NCI-H2029 treated with DMSO at 0.1 percent for 48 hours (cell line): Measurements from ENCODE around the gene USP20.

Experiments
- DNase-seq: peaks from one replicate; lab custom pipeline; 2025; lab: John Stamatoyannopoulos, UW

The USP20 gene

DNA sequence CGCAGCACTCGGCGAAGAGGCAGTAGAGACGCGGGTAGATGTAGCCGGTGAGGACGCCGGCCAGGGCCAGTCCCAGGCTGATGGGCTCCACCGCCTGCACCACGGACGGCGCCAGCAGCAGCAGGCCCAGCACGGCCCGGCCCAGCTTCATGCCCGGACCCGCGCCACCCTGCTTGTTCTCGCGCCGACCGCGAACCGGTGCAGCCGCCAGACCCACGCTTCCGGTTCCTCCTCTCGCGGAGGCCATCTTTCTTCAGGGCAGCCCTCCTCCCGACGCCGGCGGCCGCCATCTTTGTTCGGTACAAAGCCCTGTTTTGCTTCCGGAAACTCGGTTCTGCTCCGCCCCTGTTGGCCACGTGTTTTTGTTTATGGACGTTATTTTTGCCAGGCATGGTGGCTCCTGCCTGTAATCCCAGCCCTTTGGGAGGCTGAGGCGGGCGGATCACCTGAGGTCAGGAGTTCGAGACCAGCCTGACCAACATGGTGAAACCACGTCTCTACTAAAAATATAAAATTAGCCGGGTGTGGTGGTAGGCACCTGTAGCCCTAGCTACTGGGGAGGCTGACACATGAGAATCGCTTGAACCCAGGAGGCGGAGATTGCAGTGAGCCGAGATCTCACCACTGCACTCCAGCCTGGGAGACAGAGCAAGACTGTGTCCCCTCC, 11.2 kb upstream of the USP20 start, which contains the start of gene TOR1A:
Gene TOR1A (minus strand): TSS at position 202 of the 667 bp plus-strand sequence. CDS start 51 bp downstream, at position 151.
- DNase-seq = peak; percentile 87

DNA sequence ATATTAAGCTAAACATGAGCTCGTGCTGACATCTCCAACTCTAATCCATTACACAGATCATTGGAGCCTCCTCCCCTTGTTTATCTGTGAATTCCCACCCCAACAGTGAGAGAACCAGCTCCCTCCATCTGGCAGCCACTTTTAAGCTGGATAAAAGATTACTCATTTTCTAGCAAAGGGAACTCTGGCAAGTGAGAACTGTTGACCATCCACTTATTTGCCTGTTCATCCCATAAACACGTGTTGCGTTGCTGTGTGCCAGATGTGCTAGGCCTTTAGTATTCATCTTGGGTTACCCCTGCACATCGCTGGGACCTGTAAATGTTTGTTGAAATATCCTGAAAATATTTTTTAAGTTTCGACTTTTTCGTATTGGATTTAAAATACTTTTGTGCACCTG, 8.9 kb upstream of the USP20 start:
- DNase-seq = no peak

- no peak for DNase-seq
Observed at GRCh38 chr9:129826759-129827158, 8.5 kb upstream of the USP20 start.

- DNase-seq = no peak
Observed at GRCh38 chr9:129828051-129828450, 7.2 kb upstream of the USP20 start.

- DNase-seq = no peak
Observed at GRCh38 chr9:129828969-129829368, 6.3 kb upstream of the USP20 start.

GRCh38 chr9:129832982-129833381, 2.3 kb upstream of the USP20 start:
- DNase-seq = no peak

DNA sequence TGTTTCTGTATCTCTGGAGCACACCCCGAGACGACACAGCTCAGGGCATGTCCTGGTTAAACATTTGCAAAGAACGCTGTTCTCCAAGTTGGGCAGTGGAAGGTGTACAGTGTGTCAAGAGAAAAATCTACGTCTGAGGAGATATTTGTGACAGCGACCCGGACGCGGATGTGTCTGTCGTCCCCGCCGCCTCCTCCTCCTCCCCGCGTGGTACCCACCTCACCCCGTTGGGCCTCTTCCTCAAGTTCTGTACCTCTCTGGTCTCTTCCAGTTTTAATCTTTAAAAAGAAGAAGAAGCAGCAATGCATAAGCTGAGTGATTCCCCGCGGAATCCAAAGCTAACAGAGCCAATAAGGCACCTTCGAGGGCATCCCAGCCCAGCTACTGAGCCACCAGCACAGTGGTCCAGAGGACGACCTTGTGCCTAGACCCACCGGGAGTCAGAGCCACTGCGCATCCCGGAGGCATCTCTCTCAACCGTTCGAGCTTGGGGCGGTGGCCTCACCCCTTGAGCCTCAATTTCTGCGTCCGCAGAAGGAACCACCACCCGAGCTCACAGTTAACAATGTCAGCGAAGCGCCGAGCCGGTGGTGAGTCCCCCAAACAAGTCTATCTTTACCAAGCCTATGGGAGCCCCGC, 650 bp upstream of the USP20 start:
- DNase-seq = no peak

- DNase-seq = no peak
Observed at GRCh38 chr9:129835860-129836223, 584 bp downstream of the USP20 start.

DNA sequence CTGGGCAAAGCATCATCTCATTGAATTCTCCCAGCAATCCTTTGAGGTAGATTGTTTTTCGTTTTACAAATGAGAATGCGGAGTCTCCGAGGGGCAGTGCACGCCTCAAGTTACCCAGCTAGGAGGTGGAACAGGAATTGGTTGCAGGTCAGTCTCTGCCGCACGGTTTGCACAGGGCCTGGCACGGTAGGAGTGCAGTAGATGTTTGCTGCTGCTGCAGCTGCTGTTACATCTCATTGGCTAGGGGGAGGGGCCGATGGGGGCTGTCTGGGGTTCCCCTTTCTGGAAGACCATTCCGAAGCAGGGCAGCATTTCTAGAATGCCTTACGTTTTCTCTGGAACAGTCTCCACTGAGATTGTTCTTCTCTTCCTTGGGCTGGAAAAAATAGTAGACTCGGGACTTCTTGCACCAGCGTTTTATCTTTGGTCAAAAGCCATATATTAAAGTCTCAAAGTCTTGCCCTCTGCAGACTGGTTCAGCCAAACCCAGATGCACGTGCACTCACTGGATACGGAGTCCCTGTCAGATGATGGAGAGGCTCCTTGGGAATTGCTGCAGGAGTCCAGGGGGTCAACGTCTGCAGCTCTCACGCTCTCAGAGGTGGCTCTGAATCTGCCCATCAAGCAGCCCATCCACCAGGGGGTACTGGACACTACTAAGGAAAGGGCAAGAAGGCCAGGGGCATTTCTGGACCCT, 1.2 kb downstream of the USP20 start:
- no peak for DNase-seq

DNA sequence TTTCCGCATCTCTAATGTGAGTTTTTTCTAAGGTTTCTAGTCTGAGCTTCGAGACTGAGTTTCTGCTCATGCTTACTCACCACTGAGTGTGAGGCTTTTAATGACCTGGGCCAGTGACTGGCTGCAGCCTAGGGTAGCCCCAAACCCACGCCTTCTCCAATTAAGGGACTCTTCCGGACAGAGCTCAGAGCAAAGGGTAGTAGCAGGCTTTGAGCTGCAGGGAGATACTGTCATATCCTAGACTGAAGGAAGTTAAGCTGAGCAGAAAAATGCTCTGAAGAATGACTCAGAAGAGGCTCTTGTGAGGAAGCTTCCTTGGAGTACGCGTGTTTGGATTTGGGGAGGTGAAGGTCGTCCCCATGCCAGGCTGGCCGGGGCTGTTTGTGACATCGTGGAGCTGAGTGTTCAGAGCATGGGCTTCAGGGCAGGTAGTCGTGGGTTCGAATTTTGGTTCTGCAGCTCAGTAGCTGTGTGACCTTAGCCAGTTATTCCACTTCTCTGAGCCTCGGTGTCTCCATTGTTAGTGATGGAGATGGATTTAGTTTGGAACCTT, 3.5 kb downstream of the USP20 start:
- DNase-seq = no peak

DNA sequence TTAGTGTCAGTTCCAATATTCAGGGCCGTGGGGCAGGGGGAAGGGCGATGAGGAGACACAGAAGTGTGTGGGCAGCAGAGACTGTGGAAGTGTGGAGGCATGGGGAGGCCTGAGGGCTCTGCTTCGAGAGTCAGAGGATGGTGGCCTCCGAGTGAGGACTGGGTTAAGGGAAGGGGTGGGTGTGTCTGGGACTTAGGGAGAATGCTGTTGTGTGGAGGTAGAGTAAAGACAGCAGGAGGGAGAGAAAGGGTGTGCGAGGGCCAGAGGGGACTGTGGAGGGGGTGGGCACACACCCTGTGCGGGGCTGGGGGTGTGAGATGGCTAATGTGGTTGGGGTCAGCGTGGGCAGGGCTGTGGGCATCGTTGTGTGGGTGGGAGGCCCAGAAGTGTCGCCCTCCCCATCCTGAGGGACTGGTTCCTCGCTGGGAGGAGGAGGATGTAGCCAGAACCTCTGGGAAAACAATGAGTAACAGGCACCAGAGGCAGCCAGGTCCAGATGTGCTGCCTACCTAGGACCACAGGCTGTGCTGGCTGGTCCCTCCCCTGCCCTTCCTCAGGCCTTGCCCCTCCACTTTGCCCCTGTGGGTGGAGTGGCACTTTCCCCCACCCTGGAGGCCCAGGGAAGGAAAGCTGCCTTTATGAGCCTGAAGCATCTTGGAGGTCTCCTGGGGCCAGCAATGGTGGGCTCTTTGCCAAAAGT, 4.2 kb downstream of the USP20 start:
- peak; percentile 51 for DNase-seq

DNA sequence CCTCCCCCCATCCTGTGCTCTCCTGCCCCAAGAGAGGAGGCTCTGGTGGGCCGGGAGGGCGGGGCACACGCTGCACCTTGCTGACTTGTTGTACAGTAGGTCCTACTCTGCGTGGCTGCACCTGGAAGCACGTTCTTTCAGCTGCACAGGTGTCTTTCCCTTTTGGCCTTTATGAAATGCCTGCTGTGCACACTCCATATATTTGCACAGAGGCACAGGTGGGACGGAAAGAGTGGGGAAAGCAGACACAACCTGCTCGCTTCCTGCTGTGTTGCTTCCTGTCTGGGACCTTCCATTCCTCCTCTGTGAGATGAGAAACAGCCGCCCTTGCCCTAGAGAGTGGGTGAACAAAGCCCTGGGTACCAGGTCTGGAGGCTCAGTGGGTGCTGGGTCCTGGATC, 4.8 kb downstream of the USP20 start:
- DNase-seq = peak; percentile 51

DNA sequence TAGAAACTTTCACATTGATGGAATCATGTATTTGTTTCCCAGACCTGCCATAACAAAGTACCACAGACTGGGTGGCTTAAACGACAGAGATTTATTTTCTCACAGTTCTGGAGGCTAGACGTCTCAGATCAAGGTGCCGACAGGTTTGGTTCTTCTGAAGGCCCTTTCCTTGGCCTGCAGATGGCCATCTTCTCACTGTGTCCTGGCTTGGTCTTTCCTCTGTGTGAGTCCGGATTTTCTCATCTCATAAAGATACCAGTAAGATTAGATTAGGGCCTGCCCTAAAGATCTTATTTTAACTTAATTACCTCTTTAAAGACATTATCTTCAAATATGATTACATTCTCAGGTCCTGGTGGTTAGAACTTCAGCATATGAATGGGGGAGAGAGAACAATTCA, 5.8 kb downstream of the USP20 start:
- DNase-seq = no peak

DNA sequence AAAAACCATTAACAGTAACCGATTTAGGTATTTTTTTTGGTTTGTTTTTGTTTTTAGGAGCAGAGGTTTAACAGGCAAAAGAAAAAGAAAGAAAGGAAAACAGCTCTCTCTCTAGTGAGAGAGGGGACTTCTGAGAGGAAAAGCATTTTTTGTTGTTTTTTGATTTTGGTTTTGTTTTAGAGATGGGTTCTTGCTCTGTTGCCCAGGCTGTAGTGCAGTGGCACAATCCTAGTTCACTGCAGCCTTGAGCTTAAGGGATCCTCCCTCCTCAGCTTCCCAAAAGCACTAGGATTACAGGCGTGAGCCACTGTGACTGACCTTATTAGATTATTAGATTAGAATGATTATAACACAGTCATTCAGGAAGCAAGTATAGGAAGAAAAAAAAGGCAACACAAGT, 10.1 kb downstream of the USP20 start:
- DNase-seq = no peak

DNA sequence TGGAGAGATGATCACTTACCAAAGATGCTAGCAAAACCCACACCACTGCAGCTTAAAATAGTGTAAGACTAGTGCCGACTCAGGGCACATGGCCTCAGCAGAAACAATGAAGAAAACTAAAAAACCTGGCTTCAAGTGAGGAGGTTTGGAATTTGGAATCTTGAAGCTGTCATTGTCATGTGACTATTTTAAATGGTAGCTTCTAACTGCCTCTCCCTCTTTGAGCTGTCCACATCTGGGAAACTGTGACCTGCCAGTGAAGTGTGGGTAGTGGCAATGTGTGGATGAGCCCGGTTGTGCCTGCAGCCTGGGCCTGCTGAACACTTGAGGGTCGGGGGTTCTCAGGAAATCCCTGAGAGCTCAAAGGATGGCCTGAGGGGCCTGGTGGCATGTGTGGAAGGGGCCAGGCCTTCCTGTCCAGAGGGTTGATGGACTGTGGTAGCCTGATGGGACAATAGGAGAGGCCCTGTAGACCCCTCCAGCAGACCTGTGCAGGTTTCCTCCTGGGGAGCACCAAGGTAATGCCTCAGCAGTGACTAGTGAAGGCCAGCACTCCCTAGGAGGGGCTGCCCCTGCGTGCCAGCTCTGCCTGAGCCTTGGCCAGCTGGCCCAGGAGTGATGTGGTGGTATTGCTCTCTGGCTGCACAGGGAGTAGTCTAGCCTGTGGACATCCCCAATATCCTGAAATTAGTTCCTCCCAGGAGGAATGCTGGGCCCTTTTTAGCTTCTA, 13.6 kb downstream of the USP20 start:
- DNase-seq = no peak

- DNase-seq = no peak
Observed at GRCh38 chr9:129849901-129850300, 14.6 kb downstream of the USP20 start.

DNA sequence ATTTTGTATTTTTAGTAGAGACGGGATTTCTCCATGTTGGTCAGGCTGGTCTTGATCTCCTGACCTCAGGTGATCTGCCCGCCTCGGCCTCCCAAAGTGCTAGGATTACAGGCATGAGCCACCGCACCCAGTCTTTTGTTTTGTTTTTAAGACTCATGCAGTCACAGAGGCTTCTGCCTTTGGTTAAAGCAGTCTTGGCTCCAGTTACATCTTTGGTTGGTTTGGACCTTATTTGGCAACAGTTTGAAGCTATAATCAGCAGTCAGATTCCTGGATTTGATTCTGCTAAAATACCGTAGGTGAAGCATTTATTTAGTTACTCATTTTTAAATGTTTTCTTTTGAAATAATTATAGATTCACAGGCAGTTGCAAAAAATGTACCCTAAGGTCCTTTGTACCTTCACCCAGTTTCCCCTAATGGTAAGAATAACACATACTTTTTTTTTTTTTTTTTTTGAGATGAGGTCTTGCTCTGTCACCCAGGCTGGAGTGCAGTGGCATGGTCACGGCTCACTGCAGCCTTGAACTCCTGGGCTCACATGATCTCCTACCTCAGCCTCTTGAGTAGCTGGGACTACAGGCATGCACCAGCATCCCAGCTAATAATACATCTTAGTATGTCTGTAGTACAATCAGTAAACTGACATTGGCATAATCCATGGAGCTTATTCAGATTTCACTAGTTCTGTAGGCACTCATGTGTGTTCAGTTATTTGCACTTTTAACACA, 15.7 kb downstream of the USP20 start:
- no peak for DNase-seq

DNA sequence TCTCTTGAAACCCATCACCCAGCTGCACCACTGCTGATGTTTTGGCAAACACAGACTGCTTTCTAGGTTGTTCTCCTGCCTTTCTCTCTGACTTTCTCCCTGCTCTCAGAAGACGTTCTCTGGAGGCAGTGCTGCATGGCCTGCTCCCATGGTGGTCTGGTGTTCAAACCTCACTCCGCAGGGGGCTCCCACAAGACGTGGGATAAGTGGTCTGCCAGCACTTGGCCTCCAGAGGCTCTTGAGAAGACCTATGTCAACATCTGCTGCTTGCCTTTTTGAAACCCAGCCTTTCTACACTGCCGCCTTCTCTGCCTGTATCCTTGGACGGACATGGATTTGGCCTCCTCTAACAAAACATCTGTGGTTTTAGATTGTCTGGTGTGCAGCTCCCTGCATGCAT, 16.6 kb downstream of the USP20 start:
- no peak for DNase-seq

GRCh38 chr9:129852579-129852978, 17.3 kb downstream of the USP20 start:
- no peak for DNase-seq

GRCh38 chr9:129853614-129854013, 18.4 kb downstream of the USP20 start:
- DNase-seq = no peak

DNA sequence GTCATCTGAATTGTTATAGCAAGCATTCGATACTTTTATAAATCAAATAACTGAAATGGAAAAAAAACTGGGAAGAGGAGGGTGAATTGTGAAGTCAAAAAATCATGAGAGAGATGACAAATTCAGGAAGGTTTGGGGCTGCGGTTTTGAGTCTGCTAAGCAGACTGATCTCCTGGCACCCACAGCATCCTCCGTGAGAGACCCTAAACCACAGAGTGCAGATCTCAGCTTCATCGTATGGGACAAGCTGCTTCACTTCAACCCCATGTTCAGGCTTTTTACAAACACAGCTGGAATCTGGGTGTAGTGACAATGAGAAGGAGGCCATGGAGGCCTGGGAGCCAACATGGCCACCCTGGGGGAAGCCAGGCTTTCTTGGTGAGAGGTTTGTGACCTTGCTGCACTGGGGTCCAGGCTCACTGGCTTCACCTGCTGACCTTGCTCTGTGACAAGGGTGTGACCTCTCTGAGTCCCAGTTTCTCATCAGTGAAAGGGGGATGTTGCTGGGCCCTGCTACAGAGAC, 19.4 kb downstream of the USP20 start:
- no peak for DNase-seq
